T-cell (primary cell): ENCODE data around the gene TNS1. TPM values are rescaled to one million over a fixed set of nuclear protein-coding genes. Genes with fewer than 3 reads are reported as not detected.
A peak's percentile ranks its signal among the peaks of the same experiment; 100 is the strongest.

Source experiments
- ATAC-seq, 4 experiments: fragments of 200-7000 bp in 3 of 4; fragments of 150-1000 bp in 1 of 4; cut with Tn5 transposase; replicated peaks in 1 of 4; 1 replicate in 3 of 4; 2 replicates in 1 of 4; pipeline ENCODE4 v1.10.0; 2021; ENCODE audit warnings: moderate library complexity in 3 of 4, mild to moderate bottlenecking in 2 of 4, moderate number of reproducible peaks in 1 of 4
- CTCF ChIA-PET, 2 donors: fragments of 300-600 bp; sonication (Branson Sonifier 250); formaldehyde crosslinking; loops; one replicate each; lab custom pipeline; 2022; ENCODE audit warnings: antibody characterized with exemption in 2 of 2; lab: Charles Lee
- POLR2A ChIA-PET, 2 donors: fragments of 300-600 bp; sonication (Branson Sonifier 250); formaldehyde crosslinking; loops; one replicate each; lab custom pipeline; 2022; ENCODE audit warnings: antibody characterized with exemption in 2 of 2; lab: Charles Lee
- DNase-seq, 35 experiments: peaks; one replicate each; pipeline versions ENCODE4 v3.0.0 to v3.0.0-alpha.2; 2013 to 2023
- H3K27ac ChIP-seq: one replicate; pipeline ENCODE4 v1.5.1; 2013; ENCODE audit warnings: low read length
- H3K27me3 ChIP-seq, 2 experiments: replicated peaks in 1 of 2; 1 replicate in 1 of 2; 2 replicates in 1 of 2; pipeline versions ENCODE4 v1.6.1 to v1.7.0; 2013; ENCODE audit warnings: low read length in 1 of 2, mixed read lengths in 1 of 2; ENCODE audit not compliant: control insufficient read depth in 2 of 2, insufficient read depth in 2 of 2; ENCODE audit errors: extremely low read depth in 1 of 2
- H3K36me3 ChIP-seq, 2 donors: 1 replicate in 1 of 2; 2 replicates in 1 of 2; pipeline versions ENCODE4 v1.6.1 to v1.7.0; 2013; ENCODE audit warnings: low read length in 1 of 2; ENCODE audit not compliant: control insufficient read depth in 2 of 2, insufficient read depth in 1 of 2; ENCODE audit errors: extremely low read depth in 1 of 2
- H3K4me1 ChIP-seq, 2 experiments: 1 replicate in 1 of 2; 2 replicates in 1 of 2; pipeline versions ENCODE4 v1.6.1 to v1.7.0; 2013; ENCODE audit warnings: low read length in 2 of 2, mixed read lengths in 1 of 2; ENCODE audit not compliant: insufficient read depth in 2 of 2, control insufficient read depth in 1 of 2; ENCODE audit errors: extremely low read depth in 1 of 2
- H3K4me3 ChIP-seq, 2 donors: 1 replicate in 1 of 2; 2 replicates in 1 of 2; pipeline versions ENCODE4 v1.5.1 to v1.7.0; 2013; ENCODE audit warnings: mild to moderate bottlenecking in 2 of 2, low read length in 1 of 2, moderate library complexity in 1 of 2; ENCODE audit not compliant: control insufficient read depth in 1 of 2; ENCODE audit errors: extremely low read depth in 1 of 2
- H3K9me3 ChIP-seq: 2 replicates; pipeline ENCODE4 v1.7.0; 2013
- H3K27ac Mint-ChIP-seq, 2 donors: one replicate each; pipeline ENCODE4 v1.8.0; 2020 to 2021; ENCODE audit warnings: mild to moderate bottlenecking in 2 of 2, mixed read lengths in 2 of 2
- H3K27me3 Mint-ChIP-seq, 2 donors: one replicate each; pipeline ENCODE4 v1.8.0; 2021 to 2022; ENCODE audit warnings: mixed read lengths in 2 of 2
- H3K36me3 Mint-ChIP-seq: one replicate; pipeline ENCODE4 v1.8.0; 2021; ENCODE audit warnings: mixed read lengths
- H3K4me1 Mint-ChIP-seq, 3 donors: one replicate each; pipeline ENCODE4 v1.8.0; 2020 to 2022; ENCODE audit warnings: mixed read lengths in 3 of 3, mild to moderate bottlenecking in 1 of 3
- H3K4me3 Mint-ChIP-seq, 3 donors: one replicate each; pipeline ENCODE4 v1.8.0; 2020 to 2022; ENCODE audit warnings: mild to moderate bottlenecking in 3 of 3, mixed read lengths in 3 of 3, moderate library complexity in 3 of 3
- H3K9me3 Mint-ChIP-seq, 3 donors: one replicate each; pipeline ENCODE4 v1.8.0; 2020 to 2022; ENCODE audit warnings: mixed read lengths in 3 of 3
- WGBS: methylation state at CpG from one replicate; pipeline ENCODE4 v1.1.5; 2013; ENCODE audit warnings: missing lambda C conversion rate; ENCODE audit not compliant: insufficient coverage; 5-methylcytosine and 5-hydroxymethylcytosine counted together
- total RNA-seq, 35 experiments: library from RNA in 6 of 35; stranded (reverse) in 6 of 35; fragments of 120-200 nt in 1 of 35; gene quantifications; one replicate each; pipeline versions ENCODE4 v1.2.1 to v1.2.4 and lab custom pipeline; 2013 to 2026

The TNS1 gene
- total RNA-seq, 5 donors from 2014 or later (not counting 1 experiment from before 2014, with no cell fraction given), result 0.28 to 2.1 (median 1.3) TPM

DNA sequence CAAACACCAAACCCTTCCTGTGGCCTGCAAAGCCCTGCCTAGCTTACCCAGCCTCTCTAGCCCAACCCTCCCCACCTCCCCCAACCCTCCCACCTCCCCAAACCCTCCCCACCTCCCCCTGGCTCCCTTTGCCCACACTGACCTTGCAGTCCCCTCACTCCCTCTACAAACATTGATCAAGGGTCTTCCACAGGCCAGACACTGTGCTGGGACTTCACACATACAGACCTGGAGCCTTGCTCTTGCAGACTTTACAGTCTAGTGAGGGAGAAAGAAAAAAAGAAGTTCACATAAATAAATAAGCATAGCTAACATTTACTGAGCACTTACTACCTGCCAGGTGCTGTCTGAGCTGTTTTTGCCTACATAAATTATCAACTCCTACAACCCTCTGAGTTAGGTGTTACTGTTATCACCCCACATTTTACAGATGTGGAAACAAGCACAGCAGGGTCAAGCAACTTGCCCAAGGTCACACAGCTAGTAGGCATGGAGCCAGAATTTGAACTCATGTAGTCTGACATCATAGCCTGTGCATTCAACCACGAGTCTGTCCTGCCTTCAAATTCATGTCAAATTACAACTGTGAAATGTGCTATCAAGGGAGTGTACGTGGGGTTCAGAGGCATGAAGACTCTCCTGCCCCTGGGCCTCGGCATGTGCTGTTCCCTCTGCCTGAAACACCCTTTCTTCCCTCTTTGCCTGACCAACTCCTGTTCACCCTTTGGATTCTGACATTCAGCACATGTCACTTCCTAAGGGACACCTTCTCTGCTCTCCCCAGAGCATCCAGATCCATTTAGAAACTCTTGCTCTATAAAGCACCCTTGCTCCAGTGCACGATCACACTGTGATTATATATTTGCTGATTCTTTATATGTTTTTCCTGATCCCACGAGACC lies 209.9 kb downstream of the TNS1 start:
- POLR2A ChIA-PET, result no interaction called here
- Mint-ChIP-seq H3K4me3 (no peak overlapping the region), H3K4me1 (peaks cover 14 to 22% (median 18%) of the 10 kb centered on the region in 3 donors), H3K36me3 (no peaks in the 10 kb centered on the region), H3K27me3 (no peaks in the 10 kb centered on the region), H3K27ac (no peak overlapping the region), H3K9me3 (no peaks in the 10 kb centered on the region)
- H3K27me3 ChIP-seq, result peaks cover 0 to 9% of the 10 kb centered on the region in 2 experiments
- CTCF ChIA-PET, result interaction anchor here (0.7 to 1.5 kb wide), 3 partner anchors 8 to 1275 kb away, joined by 3 read pairs; no protein-coding TSS in a partner anchor
- ATAC-seq, result no peak
- peaks cover 0 to 18% of the 10 kb centered on the region in 2 experiments for H3K4me1 ChIP-seq
- no peaks in the 10 kb centered on the region for H3K9me3 ChIP-seq
- DNase-seq, result no peak
- WGBS, result 80% methylated on average over 3 of the region's 5 CpGs
- H3K36me3 ChIP-seq, result no peaks in the 10 kb centered on the region
- no peak overlapping the region for H3K27ac ChIP-seq
- no peak overlapping the region for H3K4me3 ChIP-seq

DNA sequence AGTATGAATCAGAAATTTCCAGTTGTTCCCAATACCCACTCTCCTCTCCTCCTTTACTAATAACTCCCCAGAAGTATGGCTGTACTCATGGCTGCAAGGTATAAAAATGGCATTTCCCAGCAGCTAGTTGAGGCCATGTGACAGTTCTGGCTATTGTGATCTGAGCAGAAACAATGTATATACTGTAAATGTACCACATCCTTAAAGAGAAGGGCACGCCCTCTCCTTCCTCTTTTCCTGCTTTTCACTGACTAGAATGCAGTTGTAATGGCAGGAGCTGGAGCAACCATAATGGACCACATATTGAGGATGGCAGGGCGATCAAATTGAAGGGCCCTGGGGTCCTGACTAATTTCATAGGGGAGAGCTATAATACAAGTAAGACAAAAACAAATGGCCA lies 211.2 kb downstream of the TNS1 start:
- no peak for ATAC-seq
- Histone ChIP-seq H3K27ac (no peak overlapping the region), H3K4me1 (peaks cover 0 to 18% of the 10 kb centered on the region in 2 experiments), H3K36me3 (no peaks in the 10 kb centered on the region), H3K27me3 (peaks cover 0 to 9% of the 10 kb centered on the region in 2 experiments), H3K9me3 (no peaks in the 10 kb centered on the region), H3K4me3 (no peak overlapping the region)
- H3K36me3 Mint-ChIP-seq, result no peaks in the 10 kb centered on the region
- peak overlapping the region; percentile 36 to 56 for H3K27ac Mint-ChIP-seq
- ChIA-PET POLR2A (interaction anchor here in 1 of 2 donors (0.7 kb wide), 1 partner anchor 256 kb away, joined by 4 read pairs; no protein-coding TSS in a partner anchor), CTCF (interaction anchor here (0.6 to 2.3 kb wide), 8 partner anchors 8 to 1198 kb away, joined by 3 to 5 read pairs (median 3); no protein-coding TSS in a partner anchor)
- peaks cover 17 to 24% (median 18%) of the 10 kb centered on the region in 3 donors for H3K4me1 Mint-ChIP-seq
- H3K4me3 Mint-ChIP-seq, result no peak overlapping the region
- DNase-seq, result no peak
- 80% methylated on average over 1 of the region's 2 CpGs for WGBS
- no peaks in the 10 kb centered on the region for H3K27me3 Mint-ChIP-seq
- H3K9me3 Mint-ChIP-seq, result no peaks in the 10 kb centered on the region

DNA sequence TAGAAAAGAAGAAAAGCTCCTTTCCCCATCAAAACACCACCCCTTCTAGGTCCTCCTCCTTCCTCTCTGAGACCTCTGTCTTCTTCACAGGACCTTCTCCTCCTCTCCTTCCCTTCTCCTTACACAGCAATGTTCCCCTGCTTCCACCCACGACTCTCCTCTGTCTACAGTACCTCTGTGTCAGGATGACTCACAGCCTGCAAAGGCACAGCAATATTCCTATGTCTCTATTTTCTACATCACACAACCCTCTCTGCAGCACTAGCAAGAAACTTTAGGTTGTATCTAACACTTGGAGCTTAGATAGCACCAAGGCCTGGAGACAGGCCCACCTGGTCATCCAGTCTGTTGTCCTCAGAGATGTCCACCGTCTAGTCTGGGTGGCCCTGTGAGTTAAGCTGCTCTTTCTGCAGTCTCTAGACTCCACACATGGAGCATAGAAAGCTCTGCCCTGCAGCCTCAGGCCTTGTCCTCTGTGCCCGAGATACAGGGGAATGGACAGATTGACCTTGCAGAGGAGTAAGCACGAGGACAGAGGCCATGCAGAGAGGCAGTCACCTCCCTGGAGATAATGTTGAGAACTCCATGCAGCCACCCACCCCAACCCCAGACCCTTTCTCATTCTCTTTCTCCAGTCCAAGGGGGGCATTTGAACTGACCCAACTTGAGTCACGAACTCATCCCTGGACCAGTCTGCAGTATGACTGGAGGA lies 212.0 kb downstream of the TNS1 start:
- H3K4me3 Mint-ChIP-seq, result peak overlapping the region; percentile 65 to 85 (median 78)

DNA sequence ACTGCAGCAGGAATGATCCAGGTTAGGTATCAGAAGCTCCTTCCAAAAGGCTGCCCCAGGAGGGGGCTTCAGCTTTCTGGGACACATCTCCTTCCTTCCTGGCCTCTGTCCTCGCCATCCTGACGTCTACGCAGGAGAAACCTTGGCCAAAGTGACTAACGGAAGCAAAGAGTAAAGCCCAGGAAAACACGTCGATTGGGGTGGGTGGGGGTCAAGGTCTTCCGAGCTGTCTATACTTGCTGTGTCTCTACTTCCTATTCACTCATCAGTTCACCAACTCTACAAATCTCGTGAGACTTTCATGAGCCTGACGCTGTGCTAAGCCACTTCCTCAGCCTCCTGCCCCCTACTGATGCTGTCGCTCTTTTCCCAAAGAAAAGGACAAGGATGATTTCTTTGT lies 212.6 kb downstream of the TNS1 start:
- Mint-ChIP-seq H3K36me3 (no peaks in the 10 kb centered on the region), H3K9me3 (no peaks in the 10 kb centered on the region), H3K27me3 (no peaks in the 10 kb centered on the region), H3K4me1 (peaks cover 22 to 35% (median 29%) of the 10 kb centered on the region in 3 donors), H3K27ac (peak overlapping the region; percentile 51 to 77), H3K4me3 (peak overlapping the region; percentile 65 to 85 (median 78))
- ATAC-seq (peak; percentile 63 to 85 (median 78)), DNase-seq (peak in 7 of 35 experiments; percentile 5 to 53 (median 18))
- ChIA-PET POLR2A (no interaction called here), CTCF (interaction anchor here (0.5 to 3.5 kb wide), 11 partner anchors 9 to 1123 kb away, joined by 3 to 12 read pairs (median 5); no protein-coding TSS in a partner anchor)
- H3K27ac ChIP-seq, result peak overlapping the region; percentile 32
- H3K27me3 ChIP-seq, result peaks cover 0 to 14% of the 10 kb centered on the region in 2 experiments
- 60% methylated on average over 4 of the region's 10 CpGs for WGBS
- no peaks in the 10 kb centered on the region for H3K36me3 ChIP-seq
- H3K4me1 ChIP-seq, result peaks cover 0 to 25% of the 10 kb centered on the region in 2 experiments
- H3K9me3 ChIP-seq, result no peaks in the 10 kb centered on the region
- peak overlapping the region; percentile 47 to 55 for H3K4me3 ChIP-seq

More for the DNA sequence above, 212.0 kb downstream of the TNS1 start:
- no peak for DNase-seq
- Histone ChIP-seq H3K36me3 (no peaks in the 10 kb centered on the region), H3K27me3 (peaks cover 0 to 11% of the 10 kb centered on the region in 2 experiments), H3K4me3 (no peak overlapping the region), H3K9me3 (no peaks in the 10 kb centered on the region), H3K4me1 (peaks cover 0 to 18% of the 10 kb centered on the region in 2 experiments), H3K27ac (peak overlapping the region; percentile 32)
- ChIA-PET POLR2A (no interaction called here), CTCF (interaction anchor here (0.5 to 3.5 kb wide), 11 partner anchors 9 to 1197 kb away, joined by 3 to 12 read pairs (median 4); no protein-coding TSS in a partner anchor)
- peak overlapping the region; percentile 51 to 77 for H3K27ac Mint-ChIP-seq
- WGBS, result 56% methylated on average over 2 of the region's 5 CpGs
- no peak for ATAC-seq
- peaks cover 18 to 30% (median 22%) of the 10 kb centered on the region in 3 donors for H3K4me1 Mint-ChIP-seq
- H3K36me3 Mint-ChIP-seq, result no peaks in the 10 kb centered on the region
- H3K27me3 Mint-ChIP-seq, result no peaks in the 10 kb centered on the region
- no peaks in the 10 kb centered on the region for H3K9me3 Mint-ChIP-seq

DNA sequence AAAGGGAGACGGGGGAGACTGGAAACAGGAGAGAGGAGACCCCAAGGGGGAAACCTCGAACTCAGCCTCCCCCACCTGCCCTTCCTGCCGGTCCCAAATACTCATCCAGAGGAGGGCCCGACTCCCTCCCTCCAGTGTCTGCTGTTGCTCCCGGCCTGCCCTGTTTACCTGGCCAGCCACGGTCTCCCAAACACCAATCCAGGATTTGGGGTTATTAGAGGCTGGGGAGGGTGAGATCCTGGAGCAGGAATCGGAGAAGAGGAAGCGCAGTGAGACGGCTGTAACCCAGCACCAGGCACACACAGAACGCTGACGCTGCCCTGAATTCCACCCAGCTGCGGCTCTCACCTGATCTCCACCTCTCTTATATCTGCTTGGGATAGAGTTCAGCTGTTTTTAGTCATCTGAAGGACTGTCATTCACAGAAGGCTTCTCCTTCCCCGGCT lies 213.0 kb downstream of the TNS1 start:
- peak overlapping the region; percentile 47 to 55 for H3K4me3 ChIP-seq
- WGBS, result 100% methylated on average over 1 of the region's 13 CpGs
- ATAC-seq, result peak; percentile 25 to 49 (median 41)
- H3K4me1 ChIP-seq, result peaks cover 0 to 27% of the 10 kb centered on the region in 2 experiments
- H3K27me3 ChIP-seq, result peaks cover 0 to 18% of the 10 kb centered on the region in 2 experiments
- CTCF ChIA-PET, result interaction anchor here (1.3 to 3.5 kb wide), 7 partner anchors 10 to 1108 kb away, joined by 3 to 12 read pairs (median 7); no protein-coding TSS in a partner anchor
- no peaks in the 10 kb centered on the region for H3K36me3 ChIP-seq
- peak in 4 of 35 experiments; percentile 8 to 20 (median 18) for DNase-seq
- H3K27ac Mint-ChIP-seq, result peak overlapping the region in 1 of 2 donors; percentile 77
- no peaks in the 10 kb centered on the region for H3K9me3 Mint-ChIP-seq
- peak overlapping the region; percentile 65 to 85 (median 78) for H3K4me3 Mint-ChIP-seq
- POLR2A ChIA-PET, result no interaction called here
- no peaks in the 10 kb centered on the region for H3K9me3 ChIP-seq
- no peaks in the 10 kb centered on the region for H3K27me3 Mint-ChIP-seq
- H3K4me1 Mint-ChIP-seq, result peaks cover 22 to 36% (median 30%) of the 10 kb centered on the region in 3 donors
- H3K36me3 Mint-ChIP-seq, result no peaks in the 10 kb centered on the region
- H3K27ac ChIP-seq, result peak overlapping the region; percentile 32
